Ishikawa (cell line): ENCODE measurements around the gene DAB1.

ENCODE experiments used
- EGR1 ChIP-seq: IDR thresholded peaks from 2 replicates; pipeline ENCODE4 v1.6.1; 2012
- MAX ChIP-seq: IDR thresholded peaks from 2 replicates; pipeline ENCODE4 v1.6.1; 2012
- RAD21 ChIP-seq: IDR thresholded peaks from 2 replicates; pipeline ENCODE4 v1.6.1; 2012; ENCODE audit warnings: low read depth
- REST ChIP-seq: IDR thresholded peaks from 2 replicates; pipeline ENCODE4 v1.6.1; 2012; ENCODE audit warnings: low read depth, mild to moderate bottlenecking
- TEAD4 ChIP-seq: IDR thresholded peaks from 2 replicates; pipeline ENCODE4 v1.6.1; 2012
- USF1 ChIP-seq: IDR thresholded peaks from 2 replicates; pipeline ENCODE4 v1.6.1; 2012

DNA sequence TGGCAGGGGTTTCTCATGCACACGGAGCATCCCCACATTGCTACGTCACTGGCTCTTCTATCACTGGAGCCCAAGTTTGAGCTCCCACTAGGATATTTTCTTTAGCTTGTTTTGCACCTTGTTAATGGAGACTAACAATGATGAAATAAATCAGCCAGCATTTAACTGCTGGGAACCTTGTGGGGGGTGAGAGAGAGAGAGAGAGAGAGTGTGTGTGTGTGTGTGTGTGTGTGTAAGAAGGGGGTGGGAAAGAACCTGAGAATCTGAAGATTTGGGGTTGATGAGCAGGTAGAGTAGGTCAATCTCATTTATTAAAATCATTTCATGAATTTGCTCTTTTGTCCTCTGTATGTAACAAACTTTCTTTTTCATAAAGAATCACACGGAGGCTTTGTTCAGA, 458.7 kb downstream of the DAB1 start:
- TF ChIP-seq USF1 (no peak), REST (no peak), RAD21 (no peak), MAX (no peak), TEAD4 (no peak), EGR1 (no peak)
